ENCODE measurements around the gene SPATA3.

GRCh38 chr2:230976671-230977171, 19.2 kb upstream of the SPATA3 start:
- TF ChIP-seq NFRKB (IDR thresholded peaks at IDR 0.05): no peak
- no peak for TF ChIP-seq BHLHE40 (IDR thresholded peaks at IDR 0.05; ENCODE audit: borderline replicate concordance)
- no peak for TF ChIP-seq HDGF (IDR thresholded peaks at IDR 0.05; ENCODE audit: borderline replicate concordance)
- no peak for TF ChIP-seq FOXK2 (IDR thresholded peaks at IDR 0.05)
- TF ChIP-seq FOXA1 (IDR thresholded peaks at IDR 0.05): no peak
- no peak for TF ChIP-seq SP1 (IDR thresholded peaks at IDR 0.05)
- TF ChIP-seq ARNT (IDR thresholded peaks at IDR 0.05): no peak
- TF ChIP-seq ZNF384 (IDR thresholded peaks at IDR 0.05): no peak
- TF ChIP-seq FOXM1 (IDR thresholded peaks at IDR 0.05; ENCODE audit: borderline replicate concordance): no peak
- no peak for TF ChIP-seq TARDBP (IDR thresholded peaks at IDR 0.05)
- no peak for TF ChIP-seq SUZ12 (IDR thresholded peaks at IDR 0.05)
- no peak for TF ChIP-seq CTBP1 (IDR thresholded peaks at IDR 0.05; ENCODE audit: borderline replicate concordance)
- TF ChIP-seq, protein P1, sequence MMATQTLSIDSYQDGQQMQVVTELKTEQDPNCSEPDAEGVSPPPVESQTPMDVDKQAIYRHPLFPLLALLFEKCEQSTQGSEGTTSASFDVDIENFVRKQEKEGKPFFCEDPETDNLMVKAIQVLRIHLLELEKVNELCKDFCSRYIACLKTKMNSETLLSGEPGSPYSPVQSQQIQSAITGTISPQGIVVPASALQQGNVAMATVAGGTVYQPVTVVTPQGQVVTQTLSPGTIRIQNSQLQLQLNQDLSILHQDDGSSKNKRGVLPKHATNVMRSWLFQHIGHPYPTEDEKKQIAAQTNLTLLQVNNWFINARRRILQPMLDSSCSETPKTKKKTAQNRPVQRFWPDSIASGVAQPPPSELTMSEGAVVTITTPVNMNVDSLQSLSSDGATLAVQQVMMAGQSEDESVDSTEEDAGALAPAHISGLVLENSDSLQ (IDR thresholded peaks at IDR 0.05): no peak
- TF ChIP-seq LEF1 (IDR thresholded peaks at IDR 0.05; ENCODE audit: borderline replicate concordance): no peak

All from HEK293T (cell line).